Measurements from ENCODE around the gene SUCLG1.

SUCLG1 gene

DNA sequence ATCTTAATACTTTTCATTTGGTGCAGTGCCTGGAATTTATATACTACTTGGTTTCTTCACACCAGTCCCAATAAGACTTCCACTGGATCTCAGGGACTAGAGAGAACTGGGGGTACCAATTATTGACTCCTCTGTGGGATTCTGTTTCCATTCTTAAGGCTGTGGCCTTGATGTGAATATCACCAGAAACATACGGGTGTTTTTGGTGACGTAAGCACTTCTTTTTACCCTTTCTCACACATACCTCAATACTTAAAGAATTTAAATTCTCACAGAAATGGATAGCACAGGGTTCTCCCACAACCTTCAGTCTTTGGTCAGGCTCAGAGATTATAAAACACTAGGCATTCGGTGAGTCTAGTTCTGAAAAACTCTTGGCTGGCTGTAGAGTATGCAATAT, 84.1 kb downstream of the SUCLG1 start:
- Histone ChIP-seq H3K36me3 (ENCODE audit: insufficient read depth, low read length) (no peaks in the 10 kb centered on the region), H3K9ac (ENCODE audit: low read depth, low read length) (no peak overlapping the region), H3K9me3 (ENCODE audit: control insufficient read depth, insufficient read depth, low read length) (no peaks in the 10 kb centered on the region; the same call in 1 of the 2 replicates), H3K4me1 (ENCODE audit: insufficient read depth, low read length) (no peaks in the 10 kb centered on the region)

GRCh38 chr2:84373866-84374265, 85.2 kb downstream of the SUCLG1 start:
- no peaks in the 10 kb centered on the region for H3K4me1 ChIP-seq (ENCODE audit: insufficient read depth, low read length)
- H3K9ac ChIP-seq (ENCODE audit: low read depth, low read length), result no peak overlapping the region
- no peaks in the 10 kb centered on the region; the same call in 1 of the 2 replicates for H3K9me3 ChIP-seq (ENCODE audit: control insufficient read depth, insufficient read depth, low read length)
- H3K36me3 ChIP-seq (ENCODE audit: insufficient read depth, low read length), result no peaks in the 10 kb centered on the region
